Measurements from ENCODE around the gene GRAMD1B.
"Not testable (repeated sequence)": the region's sequence is repeated elsewhere in the genome, so short reads cannot be mapped to it uniquely, and the experiment has no call there.

Gene GRAMD1B

GRCh38 chr11:123561431-123561800 is 131.3 kb downstream of the GRAMD1B start:
- H3K4me1 ChIP-seq (ENCODE audit: control insufficient read depth, insufficient read depth, low read length), result peaks cover 30% of the 10 kb centered on the region
- H3K9me3 ChIP-seq (ENCODE audit: control insufficient read depth, insufficient read depth, low read depth, low read length), result no peaks in the 10 kb centered on the region
- H3K27ac ChIP-seq (ENCODE audit: low read depth, low read length), result no peak overlapping the region
- no peak overlapping the region for H3K9ac ChIP-seq (ENCODE audit: low read length)
- no peaks in the 10 kb centered on the region for H3K27me3 ChIP-seq (ENCODE audit: control insufficient read depth, insufficient read depth, low read length)
- no peak overlapping the region for H3K4me3 ChIP-seq (ENCODE audit: low read depth, low read length)
- no peaks in the 10 kb centered on the region for H3K36me3 ChIP-seq (ENCODE audit: control insufficient read depth, insufficient read depth, low read length)

GRCh38 chr11:123562158-123562557 is 132.1 kb downstream of the GRAMD1B start:
- Histone ChIP-seq H3K9me3 (ENCODE audit: control insufficient read depth, insufficient read depth, low read depth, low read length) (no peaks in the 10 kb centered on the region), H3K27ac (ENCODE audit: low read depth, low read length) (no peak overlapping the region), H3K4me3 (ENCODE audit: low read depth, low read length) (no peak overlapping the region), H3K9ac (ENCODE audit: low read length) (no peak overlapping the region), H3K36me3 (ENCODE audit: control insufficient read depth, insufficient read depth, low read length) (no peaks in the 10 kb centered on the region), H3K27me3 (ENCODE audit: control insufficient read depth, insufficient read depth, low read length) (no peaks in the 10 kb centered on the region), H3K4me1 (ENCODE audit: control insufficient read depth, insufficient read depth, low read length) (peaks cover 30% of the 10 kb centered on the region)

GRCh38 chr11:123562829-123563228 is 132.8 kb downstream of the GRAMD1B start:
- no peak overlapping the region for H3K27ac ChIP-seq (ENCODE audit: low read depth, low read length)
- H3K9me3 ChIP-seq (ENCODE audit: control insufficient read depth, insufficient read depth, low read depth, low read length), result no peaks in the 10 kb centered on the region
- H3K4me1 ChIP-seq (ENCODE audit: control insufficient read depth, insufficient read depth, low read length), result peaks cover 30% of the 10 kb centered on the region
- H3K9ac ChIP-seq (ENCODE audit: low read length), result no peak overlapping the region
- no peaks in the 10 kb centered on the region for H3K27me3 ChIP-seq (ENCODE audit: control insufficient read depth, insufficient read depth, low read length)
- no peaks in the 10 kb centered on the region for H3K36me3 ChIP-seq (ENCODE audit: control insufficient read depth, insufficient read depth, low read length)
- no peak overlapping the region for H3K4me3 ChIP-seq (ENCODE audit: low read depth, low read length)

- H3K9me3 ChIP-seq (ENCODE audit: control insufficient read depth, insufficient read depth, low read depth, low read length), result no peaks in the 10 kb centered on the region
- H3K27ac ChIP-seq (ENCODE audit: low read depth, low read length), result no peak overlapping the region
- H3K4me1 ChIP-seq (ENCODE audit: control insufficient read depth, insufficient read depth, low read length), result peaks cover 29% of the 10 kb centered on the region
- H3K9ac ChIP-seq (ENCODE audit: low read length), result no peak overlapping the region
- no peak overlapping the region for H3K4me3 ChIP-seq (ENCODE audit: low read depth, low read length)
- H3K27me3 ChIP-seq (ENCODE audit: control insufficient read depth, insufficient read depth, low read length), result no peaks in the 10 kb centered on the region
- H3K36me3 ChIP-seq (ENCODE audit: control insufficient read depth, insufficient read depth, low read length), result no peaks in the 10 kb centered on the region
Measured at GRCh38 chr11:123564221-123564620, 134.2 kb downstream of the GRAMD1B start.

GRCh38 chr11:123566852-123567251 is 136.8 kb downstream of the GRAMD1B start:
- H3K27me3 ChIP-seq (ENCODE audit: control insufficient read depth, insufficient read depth, low read length), result no peaks in the 10 kb centered on the region
- H3K4me1 ChIP-seq (ENCODE audit: control insufficient read depth, insufficient read depth, low read length), result peaks cover 4% of the 10 kb centered on the region
- no peak overlapping the region for H3K27ac ChIP-seq (ENCODE audit: low read depth, low read length)
- no peaks in the 10 kb centered on the region for H3K36me3 ChIP-seq (ENCODE audit: control insufficient read depth, insufficient read depth, low read length)
- H3K4me3 ChIP-seq (ENCODE audit: low read depth, low read length), result no peak overlapping the region
- no peak overlapping the region for H3K9ac ChIP-seq (ENCODE audit: low read length)
- H3K9me3 ChIP-seq (ENCODE audit: control insufficient read depth, insufficient read depth, low read depth, low read length), result no peaks in the 10 kb centered on the region

- Histone ChIP-seq H3K4me3 (ENCODE audit: low read depth, low read length) (no peak overlapping the region), H3K9ac (ENCODE audit: low read length) (no peak overlapping the region), H3K27me3 (ENCODE audit: control insufficient read depth, insufficient read depth, low read length) (no peaks in the 10 kb centered on the region), H3K27ac (ENCODE audit: low read depth, low read length) (no peak overlapping the region), H3K36me3 (ENCODE audit: control insufficient read depth, insufficient read depth, low read length) (no peaks in the 10 kb centered on the region), H3K4me1 (ENCODE audit: control insufficient read depth, insufficient read depth, low read length) (peaks cover 4% of the 10 kb centered on the region), H3K9me3 (ENCODE audit: control insufficient read depth, insufficient read depth, low read depth, low read length) (no peaks in the 10 kb centered on the region)
Measured at GRCh38 chr11:123567466-123567865, 137.4 kb downstream of the GRAMD1B start.

GRCh38 chr11:123568367-123568870 is 138.3 kb downstream of the GRAMD1B start:
- H3K4me3 ChIP-seq (ENCODE audit: low read depth, low read length), result no peak overlapping the region
- no peaks in the 10 kb centered on the region for H3K9me3 ChIP-seq (ENCODE audit: control insufficient read depth, insufficient read depth, low read depth, low read length)
- no peaks in the 10 kb centered on the region for H3K27me3 ChIP-seq (ENCODE audit: control insufficient read depth, insufficient read depth, low read length)
- no peak overlapping the region for H3K27ac ChIP-seq (ENCODE audit: low read depth, low read length)
- H3K36me3 ChIP-seq (ENCODE audit: control insufficient read depth, insufficient read depth, low read length), result no peaks in the 10 kb centered on the region
- no peak overlapping the region for H3K9ac ChIP-seq (ENCODE audit: low read length)
- peaks cover 4% of the 10 kb centered on the region for H3K4me1 ChIP-seq (ENCODE audit: control insufficient read depth, insufficient read depth, low read length)

- no peak overlapping the region for H3K9ac ChIP-seq (ENCODE audit: low read length)
Measured at GRCh38 chr11:123569393-123569792, 139.3 kb downstream of the GRAMD1B start.

GRCh38 chr11:123570939-123571580 is 141.0 kb downstream of the GRAMD1B start:
- Histone ChIP-seq H3K9me3 (ENCODE audit: control insufficient read depth, insufficient read depth, low read depth, low read length) (no peaks in the 10 kb centered on the region), H3K27me3 (ENCODE audit: control insufficient read depth, insufficient read depth, low read length) (no peaks in the 10 kb centered on the region), H3K9ac (ENCODE audit: low read length) (no peak overlapping the region), H3K27ac (ENCODE audit: low read depth, low read length) (no peak overlapping the region), H3K4me3 (ENCODE audit: low read depth, low read length) (no peak overlapping the region), H3K4me1 (ENCODE audit: control insufficient read depth, insufficient read depth, low read length) (no peaks in the 10 kb centered on the region; the same call in 1 of the 2 replicates), H3K36me3 (ENCODE audit: control insufficient read depth, insufficient read depth, low read length) (no peaks in the 10 kb centered on the region)

More at GRCh38 chr11:123569393-123569792, 139.3 kb downstream of the GRAMD1B start:
- no peaks in the 10 kb centered on the region for H3K36me3 ChIP-seq (ENCODE audit: control insufficient read depth, insufficient read depth, low read length)
- peaks cover 2% of the 10 kb centered on the region for H3K4me1 ChIP-seq (ENCODE audit: control insufficient read depth, insufficient read depth, low read length)
- no peak overlapping the region for H3K4me3 ChIP-seq (ENCODE audit: low read depth, low read length)
- no peak overlapping the region for H3K27ac ChIP-seq (ENCODE audit: low read depth, low read length)
- no peaks in the 10 kb centered on the region for H3K9me3 ChIP-seq (ENCODE audit: control insufficient read depth, insufficient read depth, low read depth, low read length)
- no peaks in the 10 kb centered on the region for H3K27me3 ChIP-seq (ENCODE audit: control insufficient read depth, insufficient read depth, low read length)

- H3K4me1 ChIP-seq (ENCODE audit: control insufficient read depth, insufficient read depth, low read length); H3K27me3 ChIP-seq (ENCODE audit: control insufficient read depth, insufficient read depth, low read length); H3K27ac ChIP-seq (ENCODE audit: low read depth, low read length); H3K4me3 ChIP-seq (ENCODE audit: low read depth, low read length); H3K36me3 ChIP-seq (ENCODE audit: control insufficient read depth, insufficient read depth, low read length); H3K9me3 ChIP-seq (ENCODE audit: control insufficient read depth, insufficient read depth, low read depth, low read length); H3K9ac ChIP-seq (ENCODE audit: low read length): not testable (repeated sequence)
Measured at GRCh38 chr11:123572791-123573190, 142.7 kb downstream of the GRAMD1B start.

- H3K9ac ChIP-seq (ENCODE audit: low read length), result no peak overlapping the region
- 0 out of 2 replicates have a peak, but pooled peaks cover 4% of the 10 kb centered on the region for H3K4me1 ChIP-seq (ENCODE audit: control insufficient read depth, insufficient read depth, low read length)
- H3K27me3 ChIP-seq (ENCODE audit: control insufficient read depth, insufficient read depth, low read length), result no peaks in the 10 kb centered on the region
Measured at GRCh38 chr11:123573286-123573685, 143.2 kb downstream of the GRAMD1B start.

More at GRCh38 chr11:123573286-123573685, 143.2 kb downstream of the GRAMD1B start:
- H3K9me3 ChIP-seq (ENCODE audit: control insufficient read depth, insufficient read depth, low read depth, low read length), result no peaks in the 10 kb centered on the region
- no peak overlapping the region for H3K4me3 ChIP-seq (ENCODE audit: low read depth, low read length)
- no peaks in the 10 kb centered on the region for H3K36me3 ChIP-seq (ENCODE audit: control insufficient read depth, insufficient read depth, low read length)
- H3K27ac ChIP-seq (ENCODE audit: low read depth, low read length), result no peak overlapping the region
